Heart left ventricle (tissue), 13 donors: ENCODE results near the gene LPAR3.

ENCODE experiments used
- CTCF ChIP-seq, 12 donors: fragments of 200-600 bp; sonication (generic) in 4 of 12; IDR thresholded peaks; one replicate each; pipeline versions ENCODE4 v1.5.0 to v1.8.0; 2018 to 2022; ENCODE audit warnings: antibody characterized with exemption in 12 of 12, mild to moderate bottlenecking in 5 of 12
- POLR2A ChIP-seq, 2 donors: fragments of 450-650 bp; IDR thresholded peaks; one replicate each; pipeline ENCODE4 v1.6.1; 2017; ENCODE audit warnings: antibody characterized with exemption in 2 of 2, mild to moderate bottlenecking in 2 of 2, moderate library complexity in 2 of 2
- donor health status: ischemic (EF 13 %, LVEDD 7.1; RV severe dilation, severe dysfunction).
- donor health status: DM: no; HTN: yes; CAD: no.
- donor health status: DM: no; HTN: no; CAD: no.
- donor health status: ischemic (EF 25% LVEDD 6.9; RV normal size, moderate dysfunction).
- donor health status: ischemic (EF 25% LVEDD 5.7; RV mildly dilated, moderate dysfunction).
- donor health status: ischemic (EF 35%, LVEDD 5.7; RV mildly dilated, moderate dysfunction).
- donor health status: nonischemic (EF 11% LVEDD 7.7; RV severe dilation, severe dysfunction).
- donor health status: DM: yes; HTN: yes; CAD: no.
- donor health status: PGD.
- donor health status: ischemic (EF 29% LVEDD 5.4; RV normal size, mild dysfunction).
- donor health status: nonischemic (EF 23%, LVEDD 6.1; RV moderate dilation, normal function).

GRCh38 chr1:84936116-84936810 lies 43.3 kb upstream of the LPAR3 start:
- TF ChIP-seq CTCF (IDR thresholded peaks at IDR 0.05) (peak; percentile 86 to 95 (median 92)), POLR2A (IDR thresholded peaks at IDR 0.05) (no peak)
